Activated CD4-positive, alpha-beta T cell treated with anti-CD3 and anti-CD28 coated beads for 48 hours (primary cell): ENCODE results near the gene SATB2.

ENCODE experiments used
- DNase-seq: peaks from one replicate; pipeline ENCODE4 v3.0.0-alpha.2; 2020

SATB2 gene

GRCh38 chr2:199465390-199465789 lies 7.7 kb upstream of the SATB2 start:
- DNase-seq: no peak

- peak; percentile 4 for DNase-seq
These were observed 7.0 kb upstream of the SATB2 start for GRCh38 chr2:199464606-199465352.

GRCh38 chr2:199463708-199464605 lies 6.2 kb upstream of the SATB2 start:
- peak; percentile 18 for DNase-seq

- peak; percentile 80 for DNase-seq
These were observed 5.4 kb upstream of the SATB2 start for GRCh38 chr2:199462956-199463692.

- peak; percentile 4 for DNase-seq
These were observed 4.7 kb upstream of the SATB2 start for GRCh38 chr2:199462347-199462955.

- DNase-seq: no peak
These were observed 4.1 kb upstream of the SATB2 start for GRCh38 chr2:199461711-199462346.

GRCh38 chr2:199460846-199461710 lies 3.3 kb upstream of the SATB2 start:
- no peak for DNase-seq

DNA sequence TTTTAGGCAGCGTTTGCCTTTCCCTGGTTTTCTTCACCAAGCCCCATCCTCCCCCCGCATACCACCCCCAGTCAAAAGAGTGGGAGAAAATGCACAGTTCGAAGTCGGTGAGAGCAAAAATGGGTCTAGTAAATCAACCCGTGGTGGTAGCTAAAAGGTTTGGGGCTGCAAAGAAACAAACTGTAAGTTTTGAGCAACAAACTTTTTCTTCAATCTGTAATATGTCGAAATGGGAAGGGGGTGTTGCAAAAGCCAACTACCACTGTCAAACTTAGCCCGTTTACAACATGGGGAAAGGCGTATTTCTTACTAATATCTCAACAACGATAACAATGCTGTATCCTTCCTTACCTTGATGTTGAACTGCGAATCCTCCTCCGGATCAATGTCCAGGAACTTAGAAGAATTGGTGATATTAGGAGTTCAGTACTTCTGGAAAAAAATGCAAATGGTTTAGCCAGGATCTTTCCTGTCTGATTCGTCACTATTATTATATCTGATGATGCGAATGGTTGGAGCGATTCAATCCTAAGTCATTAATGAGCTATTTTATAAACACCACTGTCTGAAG lies 2.4 kb upstream of the SATB2 start:
- no peak for DNase-seq

DNA sequence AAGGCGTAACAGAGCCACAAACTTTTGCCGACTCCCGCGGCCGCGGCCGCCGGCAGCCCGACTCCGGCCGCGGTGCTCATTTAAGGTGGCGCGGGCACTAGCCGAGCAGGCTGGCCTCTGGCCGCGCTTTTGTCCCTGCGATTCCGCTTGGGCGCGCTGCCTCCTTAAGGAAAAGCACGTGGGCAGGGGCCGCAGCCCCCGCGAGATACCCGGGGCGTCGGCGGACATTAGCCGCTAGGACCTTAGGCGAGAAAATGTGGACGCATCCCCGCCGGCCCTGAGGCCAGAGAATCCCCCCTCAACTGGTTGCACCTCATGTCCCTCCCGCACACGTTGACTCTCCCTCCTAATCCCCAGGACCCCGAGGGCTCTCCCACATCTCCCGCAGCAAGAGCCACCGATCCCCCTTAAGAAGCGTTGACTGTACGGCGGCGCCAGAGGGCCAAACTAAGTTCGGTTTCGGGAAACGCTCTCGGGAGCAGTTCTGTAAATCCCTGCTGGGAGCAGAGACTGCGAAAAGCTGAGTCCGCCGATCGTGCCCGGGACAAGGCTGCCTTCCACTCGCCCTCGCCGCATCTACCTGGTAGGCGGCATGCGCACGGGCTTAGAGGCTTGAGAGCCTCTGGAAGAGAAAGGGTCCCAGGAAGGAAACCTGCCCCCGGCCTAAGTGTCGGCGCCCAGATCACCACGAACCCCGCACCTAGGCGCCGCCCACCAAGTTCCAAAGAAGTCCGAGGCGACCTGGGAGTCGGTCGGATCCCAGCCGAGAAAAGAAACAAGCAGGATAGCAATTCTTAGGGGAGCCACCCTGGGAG lies 1.8 kb upstream of the SATB2 start:
- DNase-seq: peak; percentile 79

DNA sequence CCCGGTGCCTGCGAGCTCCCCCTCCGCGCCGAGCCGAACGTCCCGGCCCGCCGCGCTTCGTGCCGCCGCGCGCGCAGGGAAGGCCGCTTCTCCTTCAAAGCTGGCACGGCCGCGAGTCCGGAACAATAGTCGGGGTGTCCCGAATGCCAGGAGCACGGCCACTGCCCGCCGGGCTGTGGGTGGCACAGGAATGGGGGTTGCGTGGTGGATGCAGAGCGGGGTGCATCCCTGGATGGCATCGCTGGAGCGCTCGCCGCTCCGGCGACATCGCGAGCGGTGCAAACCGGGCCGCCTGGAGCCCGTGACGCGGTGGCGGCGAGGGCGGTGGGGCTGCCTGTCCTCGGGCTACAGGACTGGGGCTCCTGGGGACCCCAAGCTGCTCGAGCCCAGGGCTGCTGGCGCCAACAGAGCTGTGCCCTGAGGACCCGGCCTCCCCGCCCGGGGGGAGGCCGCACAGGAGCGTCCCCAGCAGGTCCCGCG lies 1.1 kb upstream of the SATB2 start:
- DNase-seq: peak; percentile 37

GRCh38 chr2:199458009-199458805 lies 468 bp upstream of the SATB2 start:
- DNase-seq: peak; percentile 41

- no peak for DNase-seq
These were observed 1.2 kb downstream of the SATB2 start for GRCh38 chr2:199456383-199457146.

GRCh38 chr2:199455545-199456382 lies 2.0 kb downstream of the SATB2 start:
- DNase-seq: peak; percentile 19

DNA sequence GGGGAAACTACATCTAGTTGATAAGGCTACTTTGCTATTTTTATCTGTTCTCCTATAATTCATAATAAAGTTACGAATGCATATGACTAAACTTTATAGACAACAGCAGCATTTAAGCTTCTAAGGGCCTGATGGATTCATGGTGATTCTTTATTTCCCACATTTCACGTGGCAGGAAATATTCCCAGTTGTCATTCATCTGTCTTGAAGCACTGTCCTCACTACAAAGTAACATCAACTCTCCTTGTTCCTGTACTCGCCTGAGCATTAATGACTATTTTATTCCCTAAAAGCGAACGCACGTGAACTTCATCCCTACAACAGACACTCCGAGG lies 2.6 kb downstream of the SATB2 start:
- DNase-seq: no peak

- DNase-seq: no peak
These were observed 4.8 kb downstream of the SATB2 start for GRCh38 chr2:199452991-199453379.

GRCh38 chr2:199452260-199452990 lies 5.3 kb downstream of the SATB2 start:
- DNase-seq: no peak

DNA sequence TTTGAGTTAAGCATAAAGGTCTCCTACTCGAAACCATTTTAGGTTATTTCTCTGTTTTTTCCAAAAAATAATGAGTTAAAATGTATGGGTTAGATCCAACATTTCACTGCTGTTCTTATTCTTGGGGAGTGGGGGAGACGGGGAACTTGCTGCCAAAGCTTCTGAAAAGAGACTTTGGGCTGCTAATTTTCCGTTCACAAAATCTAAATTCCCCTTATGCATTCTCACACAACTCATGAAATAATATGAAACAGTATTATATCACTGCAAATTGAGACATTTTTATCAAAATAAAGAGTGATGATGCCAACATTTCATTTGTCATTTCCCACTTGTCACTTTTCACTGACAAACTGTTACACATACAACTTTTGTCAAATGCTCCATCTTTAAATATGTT lies 7.8 kb downstream of the SATB2 start:
- DNase-seq: no peak
